GM21381 (cell line): ENCODE measurements around the gene ERN1.
"Not testable (repeated sequence)": the region's sequence is repeated elsewhere in the genome, so short reads cannot be mapped to it uniquely, and the experiment has no call there.

Experiments
- ATAC-seq: cut with Tn5 transposase; IDR thresholded peaks from one replicate; pipeline ENCODE4 v1.9.1; 2021; ENCODE audit warnings: mild to moderate bottlenecking, moderate library complexity; ENCODE audit not compliant: unreplicated experiment

ERN1 gene

DNA sequence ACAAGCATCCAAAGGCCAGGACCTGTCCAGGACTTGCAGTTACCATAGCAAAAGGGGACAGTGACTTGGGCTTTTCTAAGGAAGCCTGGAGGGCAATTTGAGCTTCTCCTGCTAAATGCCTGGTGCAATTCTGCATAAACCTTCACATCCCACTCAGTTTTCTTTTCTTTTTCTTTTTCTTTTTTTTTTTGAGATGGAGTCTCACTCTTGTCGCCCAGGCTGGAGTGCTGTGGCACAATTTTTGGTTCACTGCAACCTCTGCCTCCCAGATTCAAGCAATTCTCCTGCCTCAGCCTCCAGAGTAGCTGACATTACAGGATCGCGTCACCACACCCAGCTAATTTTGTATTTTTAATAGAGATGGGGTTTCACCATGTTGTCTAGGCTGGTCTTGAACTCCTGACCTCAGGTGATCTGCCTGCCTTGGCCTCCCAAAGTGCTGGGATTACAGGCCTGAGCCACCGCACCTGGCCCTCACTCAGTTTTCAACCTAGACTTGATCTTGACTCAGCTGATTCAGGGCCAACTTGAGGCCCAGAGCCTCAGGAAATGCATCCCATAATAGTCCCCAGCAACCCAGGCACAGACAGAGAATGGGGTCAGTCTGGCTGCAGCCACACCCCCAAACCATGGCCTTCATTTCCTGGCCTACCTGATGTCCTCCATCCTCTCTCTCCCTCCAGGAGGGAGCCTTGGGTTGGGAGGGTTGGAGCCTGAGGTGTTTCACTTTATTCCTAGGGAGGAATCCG, 122.7 kb downstream of the ERN1 start:
- not testable (repeated sequence) for ATAC-seq

DNA sequence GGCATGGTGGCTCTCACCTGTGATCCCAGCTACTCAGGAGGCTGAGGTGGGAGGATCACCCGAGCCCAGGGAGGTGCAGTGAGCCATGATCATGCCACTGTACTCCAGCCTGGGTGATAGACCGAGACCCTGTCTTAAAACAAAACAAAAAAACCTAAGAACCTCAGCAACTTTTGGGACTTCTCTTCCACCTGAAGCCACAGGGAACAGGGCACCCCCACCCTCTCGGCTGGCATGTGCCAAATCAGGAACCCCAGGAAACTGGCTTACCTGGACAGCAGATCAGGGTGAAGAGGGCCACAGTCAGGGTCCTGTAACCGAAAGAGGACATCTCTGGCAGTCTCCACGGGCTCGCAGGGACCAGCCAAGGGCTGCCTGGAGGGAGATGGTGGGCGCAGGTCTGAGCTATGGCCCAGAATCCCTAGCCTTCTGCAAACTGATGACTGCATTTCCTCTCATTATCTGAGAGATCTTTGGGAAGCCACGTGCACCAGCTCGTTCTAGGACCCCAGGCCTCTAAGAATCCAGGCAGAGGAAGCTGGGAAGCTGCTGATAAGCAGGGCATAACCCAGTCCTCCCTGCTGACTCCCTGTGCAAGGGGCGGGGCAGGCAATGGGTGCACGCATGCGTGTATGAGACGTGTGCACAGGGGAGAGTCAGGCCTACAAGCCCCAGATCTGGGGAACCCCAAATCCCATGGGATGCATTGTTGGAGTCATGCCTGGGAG, 123.4 kb downstream of the ERN1 start:
- ATAC-seq, result no peak

DNA sequence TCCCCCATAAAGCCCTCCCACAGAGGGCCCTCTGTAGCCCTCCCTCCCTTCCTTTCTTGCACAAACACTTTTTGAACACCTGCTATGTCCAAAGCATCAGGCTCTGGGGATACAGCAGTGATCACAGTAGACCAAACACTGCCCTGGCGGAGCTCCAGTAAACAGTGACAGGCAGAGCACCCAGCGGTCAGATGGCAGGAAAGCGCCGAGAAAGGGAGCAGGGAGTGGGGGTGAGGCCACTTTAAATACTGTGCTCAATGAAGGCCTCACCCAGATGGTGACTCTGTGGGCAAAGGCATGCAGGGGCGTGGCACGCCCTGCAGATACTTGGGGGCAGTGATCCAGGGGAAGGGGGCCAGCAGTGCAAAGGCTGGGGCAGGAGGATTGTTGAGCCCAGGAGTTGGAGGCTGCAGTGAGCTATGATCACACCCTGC, 124.2 kb downstream of the ERN1 start:
- no peak for ATAC-seq

DNA sequence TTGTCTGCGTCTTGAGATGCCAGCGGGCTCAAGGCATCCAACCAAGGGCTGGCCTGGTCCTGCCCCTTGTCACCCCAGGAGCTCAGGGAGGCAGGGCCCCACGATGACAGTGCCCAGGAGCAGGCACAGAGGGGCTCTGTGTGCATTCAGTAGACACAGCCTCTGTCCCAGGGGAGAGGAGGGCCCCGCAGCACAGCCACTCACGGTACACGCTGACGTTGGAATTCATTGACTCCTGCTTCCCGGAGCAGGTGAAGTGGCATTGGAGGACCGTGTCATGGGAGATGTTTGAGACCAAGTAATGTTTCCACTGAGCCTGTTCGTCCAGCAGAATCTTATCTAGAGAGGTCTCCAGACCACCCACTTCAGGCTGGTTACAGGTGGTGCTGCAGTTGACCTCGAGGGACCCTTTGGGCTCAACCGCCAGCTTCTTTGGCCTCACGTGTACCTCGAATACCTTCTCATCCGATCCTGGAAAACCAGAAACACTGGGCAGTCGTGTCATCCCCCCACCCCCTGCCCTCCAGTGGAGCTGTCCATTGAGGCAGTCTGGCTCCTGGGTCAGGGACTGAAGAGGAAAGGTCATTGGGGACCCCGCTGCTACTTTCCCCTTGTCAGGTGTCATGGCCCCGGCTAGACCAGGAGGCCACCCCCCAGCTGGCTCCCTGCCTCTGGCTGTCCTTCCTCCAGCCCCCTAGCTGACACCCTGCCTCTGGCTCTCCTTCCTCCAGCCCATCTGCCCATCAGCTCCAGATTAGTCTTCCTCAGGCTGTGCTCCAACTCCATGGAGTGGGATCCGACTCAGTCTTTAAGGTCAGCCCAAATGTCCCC, 124.8 kb downstream of the ERN1 start:
- no peak for ATAC-seq

DNA sequence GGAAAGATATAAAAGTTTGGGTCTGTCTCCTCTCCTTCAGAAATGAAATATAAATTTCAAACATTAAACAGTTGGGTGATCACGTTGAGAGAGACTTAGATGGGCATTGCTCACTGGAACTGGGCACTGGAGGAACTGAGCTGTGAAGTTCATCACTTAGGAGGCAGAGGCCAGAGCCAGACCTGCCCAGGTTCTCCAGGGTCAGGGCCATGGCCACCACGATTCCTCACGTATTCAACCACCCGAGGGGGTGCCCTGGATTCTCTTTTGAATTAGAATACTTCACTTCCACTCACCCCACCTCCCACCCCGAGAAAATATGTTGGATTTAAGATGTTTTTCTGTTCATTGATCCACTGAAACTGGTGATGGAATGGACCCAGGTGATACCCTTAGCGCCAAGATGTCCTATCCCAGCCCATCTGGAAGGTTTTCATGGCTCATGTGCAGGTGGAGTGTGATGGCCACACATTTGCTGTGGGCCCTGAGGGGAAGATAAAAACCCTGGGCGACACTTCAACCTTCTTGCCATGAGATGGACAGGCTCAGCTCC, 125.7 kb downstream of the ERN1 start:
- no peak for ATAC-seq

DNA sequence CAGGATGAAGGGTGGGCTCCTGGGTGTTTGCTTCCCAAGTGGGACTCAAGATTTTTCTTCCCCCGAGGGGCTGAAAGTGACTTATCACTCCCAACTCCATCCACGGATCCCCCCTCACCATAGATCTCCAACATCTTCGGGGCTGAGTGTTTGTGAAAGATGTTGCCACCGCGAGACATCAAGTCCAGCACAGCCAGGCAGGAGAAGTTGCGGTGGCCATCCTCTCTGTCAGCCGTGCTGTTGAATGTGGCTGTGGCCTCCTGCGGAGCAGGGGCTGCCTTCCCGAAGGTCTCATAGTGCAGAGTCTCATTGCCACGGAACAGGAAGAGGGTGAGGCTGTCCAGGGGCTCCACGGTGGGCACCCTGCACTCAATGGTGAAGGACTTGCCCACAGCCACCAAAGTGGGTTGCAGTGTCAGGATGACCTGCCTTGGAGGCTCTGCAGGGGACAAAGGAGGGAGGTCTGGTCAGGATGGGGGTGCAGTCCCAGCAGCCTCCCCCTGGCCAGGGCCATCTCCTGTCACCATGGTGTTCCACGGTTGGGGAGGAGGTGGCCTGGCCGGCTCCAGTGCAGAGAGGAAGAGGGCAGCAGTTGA, 126.3 kb downstream of the ERN1 start:
- no peak for ATAC-seq

DNA sequence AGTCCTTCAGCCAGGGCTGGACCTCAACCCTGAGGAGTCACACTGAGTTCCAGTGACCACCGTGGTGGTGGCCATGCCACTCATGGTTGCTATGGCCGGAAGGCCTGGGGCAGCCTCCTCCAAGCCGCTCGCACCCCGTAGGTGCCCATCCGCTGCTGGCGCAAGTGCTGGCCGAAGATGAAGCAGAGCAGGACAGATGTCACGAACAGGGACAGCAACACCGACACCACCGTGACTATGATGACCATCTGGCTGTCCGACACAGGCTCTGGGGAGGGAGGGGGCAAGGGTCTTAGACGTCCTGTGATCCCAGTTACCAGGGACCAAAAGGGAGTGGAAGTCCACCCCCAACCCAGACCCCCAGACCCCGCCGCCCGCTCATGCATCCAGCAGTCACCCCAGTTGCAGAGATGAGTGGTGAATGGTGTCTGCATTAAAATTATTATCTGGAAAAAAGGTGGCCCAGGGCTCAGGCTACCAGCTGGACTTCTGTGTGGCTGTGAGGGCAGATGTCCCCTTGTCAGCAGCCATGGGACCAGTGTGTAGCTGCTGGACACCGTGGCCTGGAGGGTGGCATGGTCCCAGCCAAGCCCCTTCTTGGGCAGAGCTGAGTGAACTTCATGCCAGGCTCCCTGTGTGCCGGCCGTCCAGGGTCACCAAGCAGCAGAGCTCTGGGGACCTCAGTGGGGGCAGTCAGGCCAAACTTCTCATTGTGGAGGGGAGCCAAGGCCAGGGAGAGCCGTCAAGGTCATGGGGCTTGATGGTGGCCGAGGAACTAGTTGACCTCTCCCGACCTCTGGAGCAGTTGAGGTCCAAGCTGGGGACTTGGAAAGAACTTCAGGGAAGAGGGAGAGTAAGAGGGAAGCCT, 127.1 kb downstream of the ERN1 start:
- no peak for ATAC-seq

- no peak for ATAC-seq
Measured at GRCh38 chr17:64001763-64002529, 128.0 kb downstream of the ERN1 start.

GRCh38 chr17:64001091-64001579, 128.8 kb downstream of the ERN1 start:
- no peak for ATAC-seq

GRCh38 chr17:63999680-64000531, 130.0 kb downstream of the ERN1 start:
- ATAC-seq, result no peak

DNA sequence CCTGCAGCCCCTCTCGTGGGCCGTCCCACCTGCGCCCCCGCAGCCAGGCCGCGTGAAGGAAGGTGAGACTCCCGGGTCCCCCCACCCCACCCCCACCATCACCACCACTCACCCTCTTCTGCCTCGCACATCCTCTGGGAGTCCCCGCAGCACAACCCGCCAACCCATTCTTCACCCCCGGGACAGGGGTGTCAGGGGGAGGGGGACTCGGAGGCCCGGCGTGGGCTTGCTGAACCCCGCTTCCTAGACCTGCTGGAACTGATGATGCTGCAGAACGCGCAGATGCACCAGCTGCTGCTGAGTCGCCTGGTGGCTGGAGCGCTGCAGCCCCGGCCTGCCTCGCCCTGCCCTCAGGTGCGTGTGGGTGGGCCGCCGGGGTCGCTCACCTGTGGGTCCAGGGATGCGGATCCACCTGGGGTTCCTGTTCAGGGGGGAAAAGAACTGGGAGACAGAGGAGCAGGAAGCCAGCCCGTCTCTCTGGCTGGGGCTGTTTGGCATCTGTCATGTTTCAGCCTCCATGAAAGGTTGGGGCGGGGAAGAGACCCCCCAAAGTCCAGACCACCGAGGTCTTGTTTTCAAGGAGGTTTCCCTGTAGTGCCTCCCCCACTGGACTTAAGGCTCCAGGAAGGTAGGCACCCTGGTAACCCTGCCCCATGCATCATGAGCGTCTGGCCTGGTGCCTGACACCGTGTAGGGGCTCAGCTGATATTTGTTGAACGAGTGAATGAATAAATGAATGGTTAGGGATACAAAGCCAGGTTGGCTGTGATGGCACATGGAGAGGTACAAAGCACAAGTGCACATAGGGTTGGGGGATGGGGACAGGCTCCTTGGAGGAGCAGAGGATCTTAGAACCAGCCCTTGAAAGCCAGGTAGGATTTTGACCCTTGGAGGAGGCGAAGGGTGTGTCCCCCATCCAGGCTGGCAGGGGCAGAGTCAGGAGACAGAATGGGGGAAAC, 130.9 kb downstream of the ERN1 start:
- no peak for ATAC-seq

- ATAC-seq, result peak; percentile 75
Measured at GRCh38 chr17:63998050-63998720, 131.8 kb downstream of the ERN1 start, which contains the start of gene PRR29. TSS of gene PRR29 (plus strand) at chr17:63998351. CDS start at chr17:63998365, 14 bp downstream.

DNA sequence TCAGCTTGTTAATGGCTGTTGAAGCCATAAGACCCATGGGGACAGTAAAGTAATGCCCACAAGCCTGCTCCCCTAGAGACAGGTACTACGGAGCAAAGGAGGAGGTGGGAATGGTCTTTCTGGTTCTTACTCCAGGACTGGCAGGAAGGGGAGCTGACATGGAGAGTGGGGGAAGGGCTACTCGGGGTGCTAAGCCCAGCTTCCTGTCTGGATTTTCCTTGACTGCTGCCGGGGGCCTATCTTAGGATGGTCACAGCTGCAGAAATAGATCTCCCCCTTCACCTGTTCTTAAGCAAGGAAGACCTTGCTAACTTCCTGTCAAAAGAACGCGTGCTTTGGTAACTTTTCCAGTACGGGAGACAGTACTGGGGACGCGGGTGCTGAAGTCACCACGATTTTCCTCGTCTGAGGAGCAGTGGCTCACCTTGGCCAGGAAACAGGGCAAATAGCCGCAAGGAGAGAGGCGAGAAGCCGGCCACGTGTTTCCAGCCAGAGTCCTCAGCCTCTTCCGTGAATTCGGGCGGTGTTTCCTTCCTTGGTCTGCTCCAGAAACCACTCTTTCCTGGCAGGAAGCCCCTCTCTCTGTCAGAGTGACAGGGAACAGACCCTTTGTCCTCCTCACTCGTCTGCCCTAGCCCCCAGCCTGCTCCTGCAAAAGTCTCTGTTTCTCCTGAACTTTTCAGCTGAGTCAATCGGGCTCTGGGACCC, 132.4 kb downstream of the ERN1 start:
- ATAC-seq, result no peak

GRCh38 chr17:63996430-63997182, 133.3 kb downstream of the ERN1 start:
- ATAC-seq, result no peak

DNA sequence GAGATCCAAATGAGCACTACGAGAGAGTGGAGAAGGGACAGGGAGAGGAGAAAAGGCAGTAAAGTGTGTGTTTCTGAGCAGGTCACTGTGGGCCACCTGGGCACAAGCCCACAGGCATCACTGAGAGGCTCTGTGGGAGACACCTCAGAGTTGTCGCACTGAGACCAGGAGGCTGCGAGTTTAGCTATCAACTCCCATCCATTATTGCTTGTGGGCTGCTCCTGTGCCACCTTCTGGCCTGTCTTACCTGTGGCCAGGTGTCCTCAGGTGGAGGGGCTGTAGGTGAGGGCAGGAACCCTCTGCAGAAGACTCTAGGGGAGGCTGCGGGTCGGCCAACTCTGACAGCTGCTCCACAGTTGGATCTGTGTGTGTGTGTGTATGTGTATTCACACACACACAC, 134.3 kb downstream of the ERN1 start:
- no peak for ATAC-seq
